ENCODE results near the gene FAM186B.
"Not testable (repeated sequence)": the region's sequence is repeated elsewhere in the genome, so short reads cannot be mapped to it uniquely, and the experiment has no call there.

Gene FAM186B

GRCh38 chr12:49618576-49618975 lies 13.1 kb upstream of the FAM186B start:
- DNase-seq (ENCODE audit: extremely low read depth, low read depth) = no peak
- TF ChIP-seq CTCF (IDR thresholded peaks at IDR 0.05; ENCODE audit: low read depth, low read length) = no peak

GRCh38 chr12:49616533-49617219 lies 11.2 kb upstream of the FAM186B start:
- no peak for DNase-seq (ENCODE audit: extremely low read depth, low read depth)

GRCh38 chr12:49615725-49616124 lies 10.3 kb upstream of the FAM186B start:
- no peak for DNase-seq (ENCODE audit: extremely low read depth, low read depth)
- TF ChIP-seq CTCF (IDR thresholded peaks at IDR 0.05; ENCODE audit: low read depth, low read length) = no peak

More at GRCh38 chr12:49616533-49617219, 11.2 kb upstream of the FAM186B start:
- no peak for TF ChIP-seq CTCF (IDR thresholded peaks at IDR 0.05; ENCODE audit: low read depth, low read length)

GRCh38 chr12:49612210-49612609 lies 6.8 kb upstream of the FAM186B start:
- DNase-seq (ENCODE audit: extremely low read depth, low read depth) = no peak

GRCh38 chr12:49610785-49611184 lies 5.3 kb upstream of the FAM186B start:
- not testable (repeated sequence) for DNase-seq (ENCODE audit: extremely low read depth, low read depth)

More at GRCh38 chr12:49612210-49612609, 6.8 kb upstream of the FAM186B start:
- TF ChIP-seq CTCF (IDR thresholded peaks at IDR 0.05; ENCODE audit: low read depth, low read length) = no peak

GRCh38 chr12:49609875-49610154 lies 4.4 kb upstream of the FAM186B start:
- no peak for DNase-seq (ENCODE audit: extremely low read depth, low read depth)
- no peak for TF ChIP-seq CTCF (IDR thresholded peaks at IDR 0.05; ENCODE audit: low read depth, low read length)

GRCh38 chr12:49609059-49609874 lies 3.8 kb upstream of the FAM186B start:
- no peak for TF ChIP-seq CTCF (IDR thresholded peaks at IDR 0.05; ENCODE audit: low read depth, low read length)
- no peak for DNase-seq (ENCODE audit: extremely low read depth, low read depth)

Data from AG09319 (cell line).